RPMI8226 (cell line): Measurements from ENCODE around the gene P3H3.

Experiments used
- DNase-seq: peaks from one replicate; pipeline ENCODE4 v3.0.0-alpha.2; 2015

P3H3 gene

GRCh38 chr12:6809056-6809455 lies 19.2 kb upstream of the P3H3 start:
- no peak for DNase-seq

GRCh38 chr12:6810758-6811157 lies 17.4 kb upstream of the P3H3 start:
- no peak for DNase-seq

GRCh38 chr12:6813363-6813762 lies 14.8 kb upstream of the P3H3 start:
- DNase-seq, result peak; percentile 2

GRCh38 chr12:6816598-6816997 lies 11.6 kb upstream of the P3H3 start:
- peak; percentile 1 for DNase-seq

- peak; percentile 1 for DNase-seq
Observed at GRCh38 chr12:6817098-6817497, 11.1 kb upstream of the P3H3 start.

- no peak for DNase-seq
Observed at GRCh38 chr12:6817662-6818157, 10.5 kb upstream of the P3H3 start.

- peak; percentile 26 for DNase-seq
Observed at GRCh38 chr12:6818222-6818621, 10.0 kb upstream of the P3H3 start.

GRCh38 chr12:6818645-6819044 lies 9.6 kb upstream of the P3H3 start:
- DNase-seq, result peak; percentile 1

GRCh38 chr12:6819106-6820030 lies 8.8 kb upstream of the P3H3 start:
- DNase-seq, result peak; percentile 2

- peak; percentile 1 for DNase-seq
Observed at GRCh38 chr12:6820166-6820565, 8.0 kb upstream of the P3H3 start.

- DNase-seq, result peak; percentile 23
Observed at GRCh38 chr12:6821591-6822425, 6.4 kb upstream of the P3H3 start, which contains the start of gene GPR162. Gene GPR162 (plus strand): TSS chr12:6821821. CDS start chr12:6823899, 2,078 bp downstream.

- no peak for DNase-seq
Observed at GRCh38 chr12:6822426-6823135, 5.6 kb upstream of the P3H3 start.

- DNase-seq, result no peak
Observed at GRCh38 chr12:6823182-6824084, 4.8 kb upstream of the P3H3 start.

GRCh38 chr12:6824085-6824775 lies 4.0 kb upstream of the P3H3 start:
- peak; percentile 50 for DNase-seq

- no peak for DNase-seq
Observed at GRCh38 chr12:6824901-6825381, 3.3 kb upstream of the P3H3 start.

GRCh38 chr12:6825398-6826124 lies 2.6 kb upstream of the P3H3 start:
- peak; percentile 80 for DNase-seq

- no peak for DNase-seq
Observed at GRCh38 chr12:6826125-6826733, 2.0 kb upstream of the P3H3 start.

- DNase-seq, result no peak
Observed at GRCh38 chr12:6826734-6827436, 1.3 kb upstream of the P3H3 start.

GRCh38 chr12:6827437-6827911 lies 733 bp upstream of the P3H3 start:
- DNase-seq, result peak; percentile 56
